SIG-M5 treated with dmso at 0.1 percent for 504 hours (cell line): ENCODE results near the gene GMDS.

Experiments used
- DNase-seq: peaks from one replicate; lab custom pipeline; 2025; ENCODE audit not compliant: unreplicated experiment; lab: John Stamatoyannopoulos, UW

The GMDS gene

DNA sequence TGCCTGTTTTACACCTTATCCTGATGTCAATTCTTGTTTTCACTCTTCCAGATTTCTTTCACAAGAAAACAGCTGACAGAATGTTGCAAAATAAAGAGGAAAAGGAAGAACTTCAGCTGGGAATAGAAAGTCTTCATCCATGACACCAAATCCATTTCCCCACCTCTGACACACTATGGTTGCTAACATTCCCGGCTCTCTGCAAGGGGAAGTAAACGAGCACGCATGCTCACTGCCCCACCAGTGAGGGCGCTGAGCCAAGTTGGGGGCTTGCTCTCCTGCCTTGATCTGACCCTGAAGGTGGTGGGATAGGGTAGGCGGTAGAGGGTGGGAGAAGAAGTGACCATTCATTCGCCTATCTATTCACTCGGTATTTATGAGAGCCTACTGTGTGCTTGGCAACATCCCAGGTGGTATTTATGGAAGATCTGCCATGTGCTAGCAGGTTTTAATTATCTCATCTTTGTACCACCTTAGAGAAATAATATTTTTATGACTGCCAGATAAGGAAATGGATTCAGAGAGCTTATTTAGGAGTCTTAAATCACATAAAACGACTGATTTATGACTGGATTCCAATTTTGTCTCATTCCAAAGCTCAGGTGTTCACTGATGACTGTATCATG lies 429.5 kb downstream of the GMDS start:
- DNase-seq: no peak

GRCh38 chr6:1814279-1814678 lies 431.1 kb downstream of the GMDS start:
- DNase-seq: no peak

DNA sequence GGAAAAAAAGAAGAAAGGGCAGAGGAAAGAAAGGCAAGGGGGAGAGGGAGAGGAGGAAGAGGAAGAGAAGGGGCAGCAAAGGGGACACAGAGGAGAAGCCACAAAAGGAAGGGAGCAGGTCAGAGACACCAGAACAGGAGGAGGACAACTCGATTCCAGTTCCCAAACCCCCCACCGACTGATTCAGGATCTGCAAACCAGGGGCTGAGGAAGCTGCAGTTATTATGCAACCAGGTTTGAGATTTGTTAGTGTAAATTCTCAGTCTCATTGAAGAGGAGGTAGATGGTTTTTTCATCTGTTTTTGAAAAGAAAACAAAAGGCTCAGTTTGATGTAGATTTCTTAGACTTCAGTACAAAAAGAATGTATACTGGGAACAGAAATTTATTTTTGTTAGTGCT lies 432.9 kb downstream of the GMDS start:
- DNase-seq: no peak

GRCh38 chr6:1812034-1812433 lies 433.4 kb downstream of the GMDS start:
- no peak for DNase-seq

DNA sequence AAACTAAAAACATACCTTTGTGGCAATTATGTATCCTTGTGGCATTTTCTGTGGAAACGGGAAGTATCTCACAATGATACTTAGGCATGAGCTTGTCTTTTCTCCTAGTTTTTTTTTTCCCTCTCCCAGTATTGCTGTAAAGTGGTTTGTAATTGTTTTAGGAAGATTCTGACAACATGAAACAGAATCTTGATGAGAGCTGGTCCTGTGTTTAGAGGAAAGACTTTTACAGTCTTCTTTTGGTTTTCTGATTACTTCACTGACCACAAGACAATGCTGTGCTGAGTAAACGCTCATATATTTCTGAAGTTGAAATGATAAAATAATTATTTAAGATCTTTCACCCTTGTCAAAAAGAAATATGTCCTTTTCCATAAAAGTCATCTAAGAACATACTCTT lies 434.5 kb downstream of the GMDS start:
- no peak for DNase-seq

DNA sequence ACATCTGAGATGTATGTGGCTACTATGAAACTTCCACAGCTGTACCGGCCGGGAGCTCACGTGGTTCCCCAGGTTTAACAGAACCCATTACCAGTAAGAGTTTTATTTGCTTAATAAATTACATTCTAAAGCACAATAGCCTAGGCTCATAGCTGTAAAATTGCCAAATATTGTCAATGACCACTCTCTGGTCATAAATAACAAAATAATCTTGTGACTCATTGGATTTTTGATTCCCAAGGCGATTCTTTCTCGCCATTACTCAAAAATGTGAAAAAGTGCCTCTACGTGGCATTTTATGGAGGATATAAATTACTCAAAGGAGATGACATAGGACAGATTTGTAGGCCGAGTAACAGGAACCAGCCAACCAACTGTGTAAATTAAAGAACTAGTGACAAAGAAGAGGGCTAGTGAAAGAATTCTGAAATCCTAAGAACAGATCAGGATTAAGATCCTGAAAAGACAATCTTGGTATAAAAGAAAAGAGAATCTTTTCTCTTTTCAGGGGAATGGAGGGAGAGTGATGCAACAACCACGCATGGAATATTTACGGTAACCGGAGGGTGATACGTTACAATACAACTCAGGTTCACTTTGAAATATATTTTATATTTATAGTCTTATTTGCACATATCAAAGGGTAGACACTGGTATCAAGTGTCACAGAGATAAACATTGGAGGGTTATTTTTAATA lies 436.0 kb downstream of the GMDS start:
- DNase-seq: no peak

DNA sequence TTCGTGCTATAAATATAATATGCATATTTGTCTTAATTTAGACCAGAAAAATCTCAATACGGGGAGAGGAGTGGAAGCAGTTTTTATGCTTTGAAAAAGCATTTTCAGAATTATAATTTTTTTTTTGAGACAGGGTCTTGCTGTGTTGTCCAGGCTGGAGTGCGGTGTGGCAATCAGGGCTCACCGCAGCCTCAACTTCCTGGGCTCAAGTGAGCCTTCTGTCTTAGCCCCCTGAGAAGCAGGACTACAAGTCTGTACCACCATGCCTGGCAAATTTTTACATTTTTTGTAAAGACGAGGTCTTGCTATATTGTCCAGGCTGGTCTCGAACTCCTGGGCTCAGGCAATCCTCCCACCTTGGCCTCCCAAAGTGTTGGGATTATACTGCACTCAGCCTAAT lies 438.5 kb downstream of the GMDS start:
- DNase-seq: no peak

DNA sequence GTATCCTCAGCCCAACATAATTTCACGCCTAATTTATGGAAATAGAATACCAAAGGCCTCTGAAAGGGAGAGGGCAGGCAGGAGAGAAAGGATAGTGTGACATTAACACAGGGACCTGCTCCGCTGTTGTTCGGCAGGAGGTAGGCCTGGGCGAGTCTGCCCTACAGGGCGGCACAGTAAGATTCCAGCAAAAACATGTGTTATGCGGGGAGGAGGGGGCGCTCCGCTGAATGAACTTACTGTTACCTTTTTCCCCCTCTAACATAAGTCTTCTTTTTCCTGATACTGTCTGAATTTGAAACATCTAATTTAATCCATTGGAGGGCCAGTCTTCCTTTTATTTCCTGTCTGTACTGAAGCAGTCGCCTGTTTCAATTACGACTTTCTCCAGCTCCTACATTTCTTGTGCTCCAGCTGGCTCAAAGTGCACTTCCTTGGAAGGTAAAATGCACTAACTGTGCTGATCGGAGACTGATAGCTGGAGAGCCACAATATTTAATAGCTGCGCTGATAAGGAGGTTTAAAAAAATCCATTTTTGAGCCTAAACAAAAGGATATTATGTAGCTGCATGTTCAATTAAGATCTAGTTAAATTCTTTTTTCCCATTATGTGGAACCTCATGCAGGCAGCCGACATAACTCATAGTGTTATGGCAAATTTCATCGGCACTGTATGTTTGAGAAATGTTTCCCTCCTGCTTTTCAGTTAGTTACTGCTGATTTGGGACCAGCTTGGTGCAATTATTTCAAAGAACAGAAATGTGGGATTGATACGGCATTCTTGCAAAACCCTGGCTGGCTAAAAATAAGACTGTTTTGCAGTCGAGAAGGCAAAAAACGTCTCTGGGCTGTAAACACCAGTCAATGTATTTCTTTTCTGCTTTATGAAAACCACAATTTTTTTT lies 442.7 kb downstream of the GMDS start:
- no peak for DNase-seq

GRCh38 chr6:1801401-1801800 lies 444.0 kb downstream of the GMDS start:
- DNase-seq: no peak

- no peak for DNase-seq
These were observed 444.6 kb downstream of the GMDS start for GRCh38 chr6:1800845-1801244.

DNA sequence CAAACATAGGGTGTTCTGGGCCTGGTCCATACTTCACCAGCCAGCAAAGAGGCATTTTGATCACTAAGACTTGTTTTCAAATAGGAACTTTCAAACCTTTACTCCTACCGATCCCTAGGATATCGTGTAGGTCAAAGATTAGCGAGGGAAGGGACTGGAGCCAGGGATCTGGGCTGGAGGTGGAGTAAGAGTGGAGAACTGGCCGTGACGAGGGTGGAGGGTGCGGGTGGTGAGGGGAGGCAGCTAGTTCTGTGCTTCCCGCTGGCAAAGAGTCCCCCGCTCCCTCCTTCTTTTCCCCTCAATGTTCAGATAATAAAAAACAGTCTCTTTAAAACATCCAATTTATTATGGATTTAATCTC lies 446.5 kb downstream of the GMDS start:
- DNase-seq: no peak

DNA sequence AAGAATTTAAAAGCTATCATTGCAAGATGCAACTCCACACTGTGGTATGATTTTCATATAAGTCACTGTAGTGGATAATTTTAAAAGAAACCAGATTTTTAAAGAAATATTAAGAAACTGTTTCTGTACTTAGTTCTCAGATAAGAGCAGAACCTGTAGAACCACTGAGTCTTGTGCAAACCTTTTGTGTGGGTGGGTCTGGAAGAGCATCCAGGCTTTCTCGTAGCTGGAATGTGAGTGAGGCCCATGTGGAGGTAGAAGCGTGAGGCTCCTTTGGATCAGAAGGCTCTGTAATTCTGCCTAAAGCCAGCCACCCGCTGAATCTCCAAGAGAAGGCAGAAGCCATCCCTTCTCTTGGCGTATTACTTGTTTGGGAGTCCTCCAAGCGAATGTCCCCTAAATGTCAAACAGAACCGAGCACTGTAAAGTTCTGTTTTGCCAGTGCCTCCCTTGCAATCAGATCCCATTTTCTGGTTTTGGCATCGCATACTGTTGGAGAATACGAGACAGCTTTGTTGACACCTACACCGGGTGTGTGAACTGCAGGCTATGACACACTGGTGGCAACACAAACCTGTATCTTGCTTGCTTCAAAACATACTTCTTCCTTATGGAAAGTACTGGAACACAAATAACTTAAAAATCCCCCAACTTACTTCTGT lies 447.0 kb downstream of the GMDS start:
- DNase-seq: no peak

DNA sequence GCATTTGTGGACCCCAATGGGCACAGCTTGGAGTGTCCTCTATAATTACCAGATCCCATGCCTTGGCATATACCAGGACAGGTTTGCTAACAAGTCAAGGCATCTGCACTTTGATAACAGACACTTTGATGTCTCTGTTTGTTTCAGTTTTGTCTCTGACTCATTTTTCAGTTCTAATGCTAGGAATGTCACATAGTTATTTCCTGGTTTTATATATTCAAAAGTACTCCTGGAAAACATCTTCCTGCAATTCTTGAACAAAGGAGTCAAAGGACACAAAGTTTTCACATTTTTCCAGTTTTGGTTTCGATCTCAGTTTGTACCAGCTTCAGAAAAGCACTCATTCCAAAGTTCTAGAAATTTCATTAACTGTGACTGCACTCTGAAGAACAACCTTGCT lies 447.6 kb downstream of the GMDS start:
- DNase-seq: no peak

DNA sequence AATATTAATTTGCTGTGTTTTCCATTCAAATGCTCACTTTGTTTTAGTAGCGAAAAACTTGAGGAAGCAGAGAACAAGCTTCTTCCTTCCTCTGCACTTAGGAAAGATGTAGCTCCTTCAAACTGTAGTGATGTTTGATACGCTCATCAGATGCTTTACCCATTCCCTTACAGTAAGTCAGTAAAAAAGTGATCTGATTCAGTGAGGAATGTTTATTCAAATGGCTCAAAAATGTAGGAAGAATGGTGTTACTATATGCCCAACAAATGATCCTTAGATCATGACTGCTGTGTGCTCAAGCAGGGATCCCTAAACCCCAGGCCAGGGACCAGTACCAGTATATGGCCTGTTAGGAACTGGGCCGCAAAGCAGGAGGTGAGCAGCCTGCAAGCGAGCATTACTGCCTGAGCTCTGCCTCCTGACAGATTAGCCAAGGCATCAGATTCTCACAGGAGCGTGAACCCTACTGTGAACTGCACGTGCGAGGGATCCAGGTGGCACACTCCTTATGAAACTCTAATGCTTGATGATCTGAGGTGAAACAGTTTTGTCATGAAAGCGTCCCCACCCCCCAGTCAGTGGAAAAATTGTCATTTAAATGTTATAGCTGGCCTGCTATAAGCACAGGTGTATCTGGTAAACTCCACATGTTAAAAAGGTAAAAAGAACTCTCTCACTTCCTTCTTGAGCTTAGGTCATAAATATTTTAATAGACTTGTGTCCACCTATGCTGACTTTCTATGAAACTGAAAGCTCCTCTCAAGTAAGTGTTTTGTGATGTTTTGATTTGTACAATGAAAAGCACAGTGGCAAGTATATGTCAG lies 448.5 kb downstream of the GMDS start:
- DNase-seq: no peak

DNA sequence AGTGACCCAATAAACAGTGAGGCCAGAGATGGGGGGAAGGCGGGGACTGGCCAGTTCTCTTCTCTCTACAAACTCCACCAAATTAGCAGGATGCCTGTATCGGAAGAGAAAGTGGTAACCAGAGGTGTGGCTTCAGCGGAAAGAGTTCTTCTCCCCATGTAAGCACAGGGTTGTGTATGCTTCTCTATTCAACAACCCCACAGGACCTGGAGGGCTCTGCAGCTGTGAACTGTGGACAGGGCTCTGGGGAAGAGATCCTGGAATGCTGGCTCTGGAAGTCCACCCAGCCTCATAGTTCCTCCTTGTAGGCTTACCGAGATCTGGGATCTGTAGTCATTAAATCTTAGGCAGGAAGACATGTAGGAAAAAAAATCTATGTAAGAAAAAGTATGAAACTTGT lies 449.5 kb downstream of the GMDS start:
- DNase-seq: no peak

- peak; percentile 36 for DNase-seq
These were observed 452.4 kb downstream of the GMDS start for GRCh38 chr6:1792989-1793388.

DNA sequence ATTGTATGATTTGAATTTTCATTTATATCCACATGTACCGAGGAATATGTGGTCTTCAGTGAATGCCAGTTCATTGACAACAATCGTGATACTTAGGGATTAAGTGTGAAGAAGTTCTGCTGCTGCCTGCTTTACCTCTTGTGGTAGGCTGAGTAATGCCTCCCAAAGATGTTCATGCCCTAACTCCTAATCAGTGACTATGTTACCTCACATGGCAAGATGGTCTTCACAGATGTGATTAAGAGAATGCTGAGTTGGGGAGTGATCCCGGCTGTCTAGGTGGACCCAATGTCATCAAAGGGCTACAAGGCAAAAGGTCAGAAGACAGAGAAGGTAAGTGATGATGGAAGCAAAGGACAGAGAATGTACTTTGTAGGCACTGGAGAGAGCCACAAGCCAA lies 454.7 kb downstream of the GMDS start:
- DNase-seq: no peak

GRCh38 chr6:1789092-1789491 lies 456.3 kb downstream of the GMDS start:
- no peak for DNase-seq

GRCh38 chr6:1787894-1788293 lies 457.5 kb downstream of the GMDS start:
- no peak for DNase-seq
